Suprapubic skin (tissue), 2 donors: ENCODE measurements around the gene PRKRA.

ENCODE experiments used
- EP300 ChIP-seq: sonication (generic); formaldehyde crosslinking; IDR thresholded peaks from one replicate; pipeline ENCODE4 v1.6.1; 2017; ENCODE audit warnings: antibody characterized with exemption
- POLR2A ChIP-seq, 2 donors: fragments of 450-650 bp; IDR thresholded peaks; one replicate each; pipeline ENCODE4 v1.6.1; 2017; ENCODE audit warnings: antibody characterized with exemption in 2 of 2, mild to moderate bottlenecking in 2 of 2, moderate library complexity in 2 of 2

- TF ChIP-seq EP300: no peak
- TF ChIP-seq POLR2A (IDR thresholded peaks at IDR 0.05): no peak
These were observed 53.9 kb downstream of the PRKRA start for GRCh38 chr2:178397002-178397605.
